Activated CD4-positive, alpha-beta T cell treated with anti-CD3 and anti-CD28 coated beads for 36 hours (primary cell): ENCODE data around the gene MPHOSPH10. TPM values are rescaled to one million over a fixed set of nuclear protein-coding genes. Genes with fewer than 3 reads are reported as not detected.
"Not testable (repeated sequence)": the region's sequence is repeated elsewhere in the genome, so short reads cannot be mapped to it uniquely, and the experiment has no call there.

ENCODE experiments used
- ATAC-seq: fragments of 200-7000 bp; cut with Tn5 transposase; one replicate; pipeline ENCODE4 v1.10.0; 2021; ENCODE audit warnings: mild to moderate bottlenecking, moderate library complexity
- CTCF ChIA-PET: fragments of 350-600 bp; sonication (Branson Sonifier 250); formaldehyde crosslinking; loops from one replicate; lab custom pipeline; 2021; ENCODE audit warnings: antibody characterized with exemption; lab: Charles Lee
- POLR2A ChIA-PET: fragments of 350-600 bp; sonication (Branson Sonifier 250); formaldehyde crosslinking; loops from one replicate; lab custom pipeline; 2021; ENCODE audit warnings: antibody characterized with exemption, inconsistent platforms; lab: Charles Lee
- DNase-seq: peaks from one replicate; pipeline ENCODE4 v3.0.0-alpha.2; 2020
- H3K27ac Mint-ChIP-seq: one replicate; pipeline ENCODE4 v1.8.0; 2021; ENCODE audit warnings: mixed read lengths
- H3K27me3 Mint-ChIP-seq: one replicate; pipeline ENCODE4 v1.8.0; 2021; ENCODE audit warnings: mixed read lengths
- H3K36me3 Mint-ChIP-seq: one replicate; pipeline ENCODE4 v1.8.0; 2021; ENCODE audit warnings: low read depth, mixed read lengths
- H3K4me1 Mint-ChIP-seq: one replicate; pipeline ENCODE4 v1.8.0; 2021; ENCODE audit warnings: mixed read lengths
- H3K4me3 Mint-ChIP-seq: one replicate; pipeline ENCODE4 v1.8.0; 2021; ENCODE audit warnings: mild to moderate bottlenecking, moderate library complexity, mixed read lengths
- H3K9me3 Mint-ChIP-seq: one replicate; pipeline ENCODE4 v1.8.0; 2021; ENCODE audit warnings: low read depth, mixed read lengths
- intact Hi-C, 2 experiments: fragments of 100-400 bp; cut with DNase I in 1 of 2; cut with micrococcal nuclease in 1 of 2; formaldehyde crosslinking; loops; one replicate each; pipeline versions ENCODE4 v1.14.2 to v1.15.1; 2022 to 2024; cut with DNase I, micrococcal nuclease
- total RNA-seq, 2 experiments: library from RNA; stranded (reverse); gene quantifications; one replicate each; pipeline ENCODE4 v1.2.3, GENCODE V29; 2021

Gene MPHOSPH10
- total RNA-seq, 2 experiments from 2014 or later: 48.5 to 61.9 TPM

DNA sequence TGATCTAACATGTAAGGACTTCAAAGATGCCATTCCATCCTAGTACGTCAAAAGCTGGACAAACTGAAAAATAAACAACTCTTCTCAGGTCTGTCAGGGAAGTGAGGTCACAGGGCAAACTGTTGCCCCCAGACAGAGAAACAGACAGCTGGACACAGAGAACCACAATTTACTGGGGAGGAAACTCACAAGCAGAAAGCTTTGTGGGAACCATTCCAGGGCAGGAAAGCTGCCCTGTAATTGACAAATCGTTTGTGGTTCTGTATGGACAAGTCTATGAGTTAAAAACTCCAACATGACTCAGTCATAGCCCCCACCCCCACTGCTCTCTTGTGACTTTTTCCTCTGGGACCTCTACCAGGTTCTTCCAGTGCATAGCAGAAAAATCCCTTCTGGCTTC, 28.8 kb upstream of the MPHOSPH10 start:
- intact Hi-C loops: loop anchor here in 1 of 2 experiments (2.0 kb wide), 1 partner anchor 29 kb away; the partner anchor contains the start of genes MCEE and MPHOSPH10
- H3K4me1 Mint-ChIP-seq: no peaks in the 10 kb centered on the region

DNA sequence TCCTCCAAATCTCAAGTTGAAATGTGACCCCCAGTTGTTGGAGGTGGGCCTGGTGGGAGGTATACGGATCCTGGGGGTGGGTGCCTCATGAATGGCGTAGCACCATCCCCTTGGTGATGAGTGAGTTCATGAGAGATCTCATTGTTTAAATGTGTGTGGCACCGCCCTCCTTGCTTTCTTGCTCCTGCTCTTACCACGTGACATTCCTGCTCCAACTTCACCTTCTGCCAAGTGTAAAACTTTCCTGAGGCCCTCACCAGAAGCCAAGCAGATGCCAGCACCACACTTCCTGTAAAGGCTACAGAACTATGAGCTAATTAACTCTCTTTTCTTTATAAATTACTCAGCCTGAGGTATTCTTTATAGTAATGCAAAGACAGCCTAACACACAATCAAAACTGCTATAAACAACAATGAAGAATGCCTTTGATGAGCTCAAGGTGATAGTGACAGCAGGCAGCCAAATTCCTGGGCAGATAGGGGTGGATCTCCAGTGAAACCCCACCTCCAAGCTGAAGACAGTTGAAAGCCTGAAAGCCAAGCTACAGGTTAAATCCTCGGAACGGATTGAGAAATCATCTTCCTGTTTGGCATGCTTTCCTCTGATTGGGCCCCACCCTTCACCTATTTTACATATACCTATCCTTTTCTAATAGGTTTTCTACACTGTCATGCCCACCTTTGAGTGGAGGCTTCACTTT, 27.3 kb upstream of the MPHOSPH10 start:
- no peak overlapping the region for H3K27ac Mint-ChIP-seq
- no peaks in the 10 kb centered on the region for H3K4me1 Mint-ChIP-seq
- POLR2A ChIA-PET: no interaction called here
- no peaks in the 10 kb centered on the region for H3K9me3 Mint-ChIP-seq
- H3K36me3 Mint-ChIP-seq: no peaks in the 10 kb centered on the region
- CTCF ChIA-PET: interaction anchor here (0.6 to 4.0 kb wide), 2 partner anchors 8 to 106 kb away, joined by 3 to 27 read pairs; no protein-coding TSS in a partner anchor
- H3K4me3 Mint-ChIP-seq: no peak overlapping the region
- intact Hi-C loops: no loop called here
- no peaks in the 10 kb centered on the region for H3K27me3 Mint-ChIP-seq
- ATAC-seq (no peak), DNase-seq (no peak)

More for the DNA sequence above, 28.8 kb upstream of the MPHOSPH10 start:
- Mint-ChIP-seq H3K4me3 (no peak overlapping the region), H3K27me3 (no peaks in the 10 kb centered on the region), H3K9me3 (no peaks in the 10 kb centered on the region), H3K27ac (no peak overlapping the region), H3K36me3 (no peaks in the 10 kb centered on the region)
- DNase-seq (no peak), ATAC-seq (no peak)
- ChIA-PET POLR2A (no interaction called here), CTCF (interaction anchor here (0.7 to 4.0 kb wide), 11 partner anchors 9 to 154 kb away, joined by 3 to 27 read pairs (median 7); no protein-coding TSS in a partner anchor)

DNA sequence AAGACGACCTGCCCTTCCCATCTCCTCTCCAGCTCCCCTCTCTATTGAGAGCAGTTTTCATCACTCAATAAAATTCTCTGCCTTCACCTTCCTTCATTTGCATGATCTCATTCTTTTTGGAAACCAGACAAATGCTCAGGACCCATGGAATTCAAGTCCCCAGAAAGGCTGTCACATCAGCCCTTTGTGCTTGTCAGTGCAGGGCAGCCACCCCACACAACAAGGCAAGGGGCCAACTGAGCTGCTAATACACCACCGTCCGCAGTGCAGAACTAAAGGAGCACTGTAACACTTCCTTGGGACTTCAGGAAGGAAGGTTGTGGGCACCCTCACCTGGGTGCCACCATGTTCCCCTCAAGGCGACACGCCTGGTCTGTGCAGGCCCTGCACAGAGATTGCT, 26.6 kb upstream of the MPHOSPH10 start:
- no peaks in the 10 kb centered on the region for H3K4me1 Mint-ChIP-seq
- H3K4me3 Mint-ChIP-seq: no peak overlapping the region
- no peak for ATAC-seq
- CTCF ChIA-PET: interaction anchor here (0.6 kb wide), 1 partner anchor 107 kb away, joined by 3 read pairs; no protein-coding TSS in a partner anchor
- no peaks in the 10 kb centered on the region for H3K9me3 Mint-ChIP-seq
- no peak for DNase-seq
- no peaks in the 10 kb centered on the region for H3K27me3 Mint-ChIP-seq
- H3K36me3 Mint-ChIP-seq: no peaks in the 10 kb centered on the region
- intact Hi-C loops: no loop called here
- POLR2A ChIA-PET: no interaction called here
- H3K27ac Mint-ChIP-seq: no peak overlapping the region

DNA sequence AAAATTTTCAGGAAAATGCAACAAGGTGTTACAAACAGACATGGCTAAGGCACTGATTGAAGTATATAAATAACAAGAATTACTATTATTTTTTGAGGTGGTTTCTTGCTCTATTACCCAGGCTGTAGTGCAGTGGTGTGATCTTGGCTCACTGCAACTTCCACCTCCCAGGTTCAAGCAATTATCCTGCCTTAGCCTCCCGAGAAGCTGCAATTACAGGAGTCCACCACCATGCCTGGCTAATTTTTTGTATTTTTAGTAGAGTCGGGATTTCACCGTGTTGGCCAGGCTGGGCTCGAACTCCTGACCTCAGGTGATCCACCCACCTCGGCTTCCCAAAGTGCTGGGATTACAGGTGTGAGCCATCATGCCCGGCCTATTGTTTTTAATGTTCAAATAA, 24.0 kb upstream of the MPHOSPH10 start:
- POLR2A ChIA-PET, H3K4me1 Mint-ChIP-seq, ATAC-seq, intact Hi-C loops, H3K27ac Mint-ChIP-seq, H3K9me3 Mint-ChIP-seq, H3K4me3 Mint-ChIP-seq, DNase-seq, H3K36me3 Mint-ChIP-seq, H3K27me3 Mint-ChIP-seq: not testable (repeated sequence)
- CTCF ChIA-PET: interaction anchor here (0.7 to 1.1 kb wide), 2 partner anchors 36 to 105 kb away, joined by 3 to 4 read pairs; no protein-coding TSS in a partner anchor

DNA sequence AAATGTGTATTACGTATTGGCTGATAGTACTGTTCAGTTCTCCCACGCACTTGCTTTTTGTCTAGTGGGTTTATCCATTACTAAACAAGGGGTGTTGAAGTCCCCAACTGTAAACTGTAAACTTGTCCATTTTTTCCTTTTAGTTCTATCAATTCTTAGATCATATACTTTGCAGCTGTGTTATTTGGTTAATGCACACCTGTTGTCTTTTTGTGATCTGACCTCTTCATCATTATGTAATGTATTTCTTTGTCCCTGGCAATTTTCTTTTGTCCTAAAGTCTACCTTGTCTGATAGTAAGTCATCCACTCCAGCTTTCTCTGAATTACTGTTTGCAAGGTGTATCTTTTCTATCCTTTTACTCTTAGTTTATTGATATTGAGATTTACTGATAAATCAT, 22.3 kb upstream of the MPHOSPH10 start:
- H3K27ac Mint-ChIP-seq: no peak overlapping the region
- no peak overlapping the region for H3K4me3 Mint-ChIP-seq
- intact Hi-C loops: no loop called here
- DNase-seq (no peak), ATAC-seq (no peak)
- POLR2A ChIA-PET: no interaction called here
- CTCF ChIA-PET: no interaction called here
- peaks cover 11% of the 10 kb centered on the region for H3K4me1 Mint-ChIP-seq
- no peaks in the 10 kb centered on the region for H3K27me3 Mint-ChIP-seq
- H3K9me3 Mint-ChIP-seq: no peaks in the 10 kb centered on the region
- H3K36me3 Mint-ChIP-seq: peaks cover 12% of the 10 kb centered on the region

DNA sequence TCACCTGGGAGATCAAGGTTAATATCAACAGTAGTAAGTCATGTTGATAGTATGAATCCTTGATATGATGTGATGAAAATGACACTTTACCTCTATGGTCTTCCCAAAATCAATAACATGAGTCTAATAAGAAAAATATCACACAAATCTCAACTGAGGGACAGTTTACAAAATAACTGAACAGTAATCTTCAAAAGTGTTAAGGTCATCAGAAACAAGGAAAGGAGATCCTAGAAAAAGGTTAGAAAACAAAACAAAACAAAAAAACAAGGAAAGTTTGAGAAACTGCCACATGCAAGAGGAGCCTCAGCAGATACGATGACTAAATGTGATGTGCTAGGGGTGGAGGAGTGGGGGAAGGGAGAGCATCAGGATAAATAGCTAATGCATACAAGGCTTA, 16.6 kb upstream of the MPHOSPH10 start:
- Mint-ChIP-seq H3K4me3 (no peak overlapping the region), H3K4me1 (peaks cover 11% of the 10 kb centered on the region), H3K27me3 (no peaks in the 10 kb centered on the region), H3K9me3 (no peaks in the 10 kb centered on the region), H3K36me3 (peaks cover 22% of the 10 kb centered on the region), H3K27ac (no peak overlapping the region)
- CTCF ChIA-PET: interaction anchor here (1.5 to 2.9 kb wide), 2 partner anchors 14 to 222 kb away, joined by 3 to 14 read pairs; no protein-coding TSS in a partner anchor
- DNase-seq (no peak), ATAC-seq (no peak)
- POLR2A ChIA-PET: no interaction called here
- intact Hi-C loops: no loop called here

DNA sequence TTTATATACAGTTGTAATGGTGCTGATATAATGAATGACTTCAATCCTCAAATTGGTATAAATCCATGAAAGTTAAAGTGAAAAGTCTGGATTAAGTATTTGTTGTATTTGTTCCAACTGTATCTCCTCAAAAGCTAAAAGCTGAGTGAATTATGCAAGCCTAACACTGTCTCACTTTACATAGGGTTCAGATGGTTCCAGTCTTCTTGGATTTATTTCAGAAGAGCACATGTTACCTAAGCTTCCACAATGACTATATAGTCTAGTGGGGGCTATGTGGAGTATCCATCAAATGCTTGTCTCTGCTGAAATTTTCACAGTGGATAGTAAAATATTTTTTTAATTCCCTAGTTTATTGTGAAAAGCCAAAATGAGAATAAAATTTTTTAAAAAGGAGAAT, 13.4 kb upstream of the MPHOSPH10 start:
- no peaks in the 10 kb centered on the region for H3K9me3 Mint-ChIP-seq
- no peaks in the 10 kb centered on the region for H3K27me3 Mint-ChIP-seq
- H3K4me3 Mint-ChIP-seq: no peak overlapping the region
- ChIA-PET POLR2A (no interaction called here), CTCF (no interaction called here)
- DNase-seq (no peak), ATAC-seq (no peak)
- no peak overlapping the region for H3K27ac Mint-ChIP-seq
- peaks cover 5% of the 10 kb centered on the region for H3K4me1 Mint-ChIP-seq
- intact Hi-C loops: no loop called here
- peaks cover 20% of the 10 kb centered on the region for H3K36me3 Mint-ChIP-seq

DNA sequence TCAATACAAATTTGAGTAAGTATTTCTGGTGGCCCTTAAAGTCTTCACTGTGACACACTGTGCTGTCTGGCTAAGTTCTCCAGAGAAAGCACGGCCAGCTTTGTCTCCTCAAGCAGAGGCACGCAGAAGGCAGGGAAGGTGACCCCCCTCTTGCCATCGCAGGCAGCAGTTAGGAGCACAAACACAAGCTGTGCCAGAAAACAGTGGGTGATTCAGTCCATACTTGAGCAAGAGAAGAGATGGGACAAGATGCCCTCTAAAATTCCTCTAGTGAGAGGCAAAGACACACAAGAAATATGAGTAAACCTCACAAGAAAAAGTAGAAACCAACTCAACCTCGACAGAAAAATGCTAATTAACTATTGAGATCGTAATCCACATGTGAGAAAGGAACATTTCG, 10.2 kb upstream of the MPHOSPH10 start:
- H3K36me3 Mint-ChIP-seq: peaks cover 15% of the 10 kb centered on the region
- CTCF ChIA-PET: interaction anchor here (0.9 to 2.5 kb wide), 2 partner anchors 20 to 52 kb away, joined by 3 to 9 read pairs; partner anchors contain the start of gene NAGK
- POLR2A ChIA-PET: no interaction called here
- H3K4me3 Mint-ChIP-seq: no peak overlapping the region
- ATAC-seq (no peak), DNase-seq (no peak)
- no peaks in the 10 kb centered on the region for H3K27me3 Mint-ChIP-seq
- peaks cover 2% of the 10 kb centered on the region for H3K9me3 Mint-ChIP-seq
- intact Hi-C loops: no loop called here
- H3K4me1 Mint-ChIP-seq: no peaks in the 10 kb centered on the region
- H3K27ac Mint-ChIP-seq: no peak overlapping the region

DNA sequence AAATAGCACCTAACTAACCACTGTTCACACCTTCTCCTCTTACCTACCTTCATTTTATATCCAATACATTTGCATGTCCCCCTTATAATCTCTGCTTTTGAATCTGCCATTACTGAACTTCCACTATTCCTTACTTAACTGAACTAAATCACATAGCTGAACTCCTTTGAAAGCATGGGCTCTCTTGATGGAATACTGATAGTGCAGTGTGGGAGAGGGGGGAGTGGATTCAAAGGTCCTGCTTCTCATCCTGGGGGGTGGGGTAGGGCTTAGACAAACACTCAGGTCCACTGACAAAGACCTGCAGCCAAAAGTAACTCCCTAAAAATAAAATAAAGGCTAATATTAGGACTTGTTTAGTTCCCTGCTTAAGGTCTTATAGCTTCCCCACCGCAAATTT, 9.0 kb upstream of the MPHOSPH10 start:
- ATAC-seq (no peak), DNase-seq (no peak)
- Mint-ChIP-seq H3K9me3 (peaks cover 2% of the 10 kb centered on the region), H3K27me3 (no peaks in the 10 kb centered on the region), H3K27ac (no peak overlapping the region), H3K4me3 (no peak overlapping the region), H3K36me3 (peaks cover 17% of the 10 kb centered on the region), H3K4me1 (peaks cover 2% of the 10 kb centered on the region)
- CTCF ChIA-PET: interaction anchor here (0.6 to 2.5 kb wide), 5 partner anchors 8 to 817 kb away, joined by 3 to 9 read pairs (median 3); no protein-coding TSS in a partner anchor
- POLR2A ChIA-PET: no interaction called here
- intact Hi-C loops: no loop called here

DNA sequence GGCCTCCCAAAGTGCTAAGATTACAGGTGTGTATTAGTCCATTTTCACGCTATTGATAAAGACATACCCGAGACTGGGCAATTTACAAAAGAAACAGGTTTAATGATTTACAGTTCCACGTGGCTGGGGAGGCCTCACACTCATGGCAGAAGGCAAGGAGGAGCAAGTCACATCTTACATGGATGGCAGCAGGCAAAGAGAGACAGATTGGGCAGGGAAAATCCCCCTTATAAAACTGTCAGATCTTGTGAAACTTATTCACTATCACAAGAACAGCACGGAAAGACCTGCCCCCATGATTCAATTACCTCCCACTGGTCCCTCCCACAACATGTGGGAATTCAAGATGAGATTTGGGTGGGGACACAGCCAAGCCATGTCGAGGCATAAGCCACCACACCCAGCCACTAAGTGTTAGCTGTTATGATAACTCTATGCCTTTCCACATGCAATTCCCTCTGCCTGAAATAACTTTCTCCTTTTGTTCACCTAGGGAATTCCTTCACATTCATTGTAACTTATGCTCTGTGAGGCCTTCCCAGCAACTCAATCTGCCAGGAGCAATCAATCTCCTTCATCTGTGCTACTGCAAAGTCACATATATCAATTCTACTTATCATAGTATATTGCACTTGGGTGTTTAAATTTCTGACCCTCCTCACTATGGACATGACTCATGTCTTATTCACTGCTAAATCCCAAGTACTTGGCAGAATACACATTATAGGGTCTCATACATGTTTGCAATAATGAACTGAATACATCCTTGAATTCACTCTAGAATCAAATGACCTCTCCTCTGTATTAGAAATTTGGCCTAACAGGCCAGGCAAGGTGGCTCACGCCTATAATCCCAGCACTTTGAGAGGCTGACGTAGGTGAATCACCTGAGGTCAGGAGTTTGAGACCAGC, 7.8 kb upstream of the MPHOSPH10 start:
- no peak for ATAC-seq
- CTCF ChIA-PET: interaction anchor here (1.0 to 2.5 kb wide), 2 partner anchors 23 to 139 kb away, joined by 4 to 9 read pairs; no protein-coding TSS in a partner anchor

More for the DNA sequence above, 7.8 kb upstream of the MPHOSPH10 start:
- Mint-ChIP-seq H3K4me1 (peaks cover 7% of the 10 kb centered on the region), H3K27me3 (no peaks in the 10 kb centered on the region), H3K9me3 (peaks cover 2% of the 10 kb centered on the region), H3K27ac (no peak overlapping the region), H3K4me3 (no peak overlapping the region), H3K36me3 (peaks cover 17% of the 10 kb centered on the region)
- intact Hi-C loops: no loop called here
- no peak for DNase-seq
- POLR2A ChIA-PET: interaction anchor here (0.7 kb wide), 1 partner anchor 54 kb away, joined by 4 read pairs; the partner anchor contains the start of gene NAGK
